Breast epithelium (tissue), 4 donors: Measurements from ENCODE around the gene PCMT1. TPM values are rescaled to one million over a fixed set of nuclear protein-coding genes. Genes with fewer than 3 reads are reported as not detected.
A peak's percentile ranks its signal among the peaks of the same experiment; 100 is the strongest.

Experiments
- DNase-seq, 2 donors: peaks; one replicate each; pipeline ENCODE4 v3.0.0-alpha.2; 2019; ENCODE audit warnings: low spot score in 2 of 2
- H3K27ac ChIP-seq, 2 donors: fragments of 200-600 bp; sonication (generic) in 1 of 2; one replicate each; pipeline ENCODE4 v1.5.1; 2016 to 2019; ENCODE audit warnings: mild to moderate bottlenecking in 1 of 2
- H3K27me3 ChIP-seq, 2 donors: fragments of 200-600 bp; sonication (generic) in 1 of 2; one replicate each; pipeline versions ENCODE4 v1.5.1 to v1.6.0; 2017 to 2019; ENCODE audit warnings: control low read depth in 1 of 2, mild to moderate bottlenecking in 1 of 2
- H3K36me3 ChIP-seq: fragments of 200-600 bp; one replicate; pipeline ENCODE4 v1.5.1; 2019
- H3K4me1 ChIP-seq, 2 donors: fragments of 200-600 bp; sonication (generic); one replicate each; pipeline ENCODE4 v1.5.1; 2016 to 2019; ENCODE audit warnings: control low read depth in 1 of 2
- H3K4me3 ChIP-seq, 3 donors: fragments of 200-600 bp; sonication (generic); 1 replicate in 2 of 3; 2 replicates in 1 of 3; pipeline ENCODE4 v1.5.1; 2016 to 2019; ENCODE audit warnings: mild to moderate bottlenecking in 3 of 3, moderate library complexity in 2 of 3
- H3K9me3 ChIP-seq, 2 donors: fragments of 200-600 bp; sonication (generic) in 1 of 2; one replicate each; pipeline ENCODE4 v1.5.1; 2016 to 2019; ENCODE audit warnings: control low read depth in 1 of 2
- CTCF ChIP-seq, 3 donors: fragments of 450-650 bp; IDR thresholded peaks; one replicate each; pipeline ENCODE4 v1.5.1; 2016 to 2017; ENCODE audit warnings: antibody characterized with exemption in 3 of 3, mild to moderate bottlenecking in 3 of 3, moderate library complexity in 3 of 3
- POLR2A ChIP-seq: fragments of 450-650 bp; IDR thresholded peaks from one replicate; pipeline ENCODE4 v1.6.1; 2016; ENCODE audit warnings: antibody characterized with exemption, mild to moderate bottlenecking, moderate library complexity
- POLR2AphosphoS5 ChIP-seq, 3 donors: sonication (generic); formaldehyde crosslinking; IDR thresholded peaks; one replicate each; pipeline ENCODE4 v1.6.1; 2017; ENCODE audit warnings: antibody characterized with exemption in 3 of 3
- intact Hi-C: fragments of 100-400 bp; cut with DNase I; formaldehyde crosslinking; loops from one replicate; pipeline ENCODE4 v1.15.1; 2023; ENCODE audit warnings: low total_unique reads
- total RNA-seq, 3 donors: library from RNA; depleted of rRNA; stranded (reverse); fragments of >200 nt; gene quantifications; one replicate each; pipeline ENCODE4 v1.1.0, GENCODE V29; 2016

Gene PCMT1
- total RNA-seq, 3 donors from 2014 or later, result 111 to 148 (median 121) TPM

DNA sequence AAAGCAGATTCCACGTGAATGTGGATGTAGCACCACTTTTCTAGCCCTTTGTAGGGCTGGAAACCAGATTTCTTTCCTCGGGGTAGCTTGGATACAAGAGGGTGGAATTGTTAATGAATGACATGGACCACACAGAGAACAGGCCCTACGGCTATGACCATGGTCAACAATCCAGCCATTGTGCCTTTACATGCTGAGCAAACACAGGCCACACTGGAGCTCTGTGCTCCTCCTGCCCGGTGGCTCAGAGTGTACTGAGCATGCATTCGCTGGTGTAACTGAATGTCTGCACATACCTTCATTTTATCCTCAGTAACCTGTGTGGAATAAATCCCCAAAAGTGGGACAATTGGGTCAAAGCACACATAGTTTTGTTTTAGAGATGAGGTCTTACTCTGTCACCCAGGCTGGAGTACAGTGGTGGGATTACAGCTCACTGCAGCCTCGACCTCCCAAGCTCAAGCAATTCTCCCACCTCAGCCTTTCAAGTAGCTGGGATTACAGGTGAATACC, 81.8 kb downstream of the PCMT1 start:
- H3K4me3 ChIP-seq, result peak overlapping the region in 2 of 3 donors; percentile 15 to 26
- no peaks in the 10 kb centered on the region for H3K4me1 ChIP-seq
- peak overlapping the region; percentile 65 to 66 for H3K27ac ChIP-seq
- intact Hi-C loops, result no loop called here
- H3K9me3 ChIP-seq, result no peaks in the 10 kb centered on the region
- DNase-seq, result peak; percentile 40 to 57
- H3K27me3 ChIP-seq, result no peaks in the 10 kb centered on the region
- H3K36me3 ChIP-seq, result no peaks in the 10 kb centered on the region
- TF ChIP-seq POLR2A (no peak), POLR2AphosphoS5 (IDR thresholded peaks at IDR 0.05) (no peak), CTCF (IDR thresholded peaks at IDR 0.05) (no peak)

DNA sequence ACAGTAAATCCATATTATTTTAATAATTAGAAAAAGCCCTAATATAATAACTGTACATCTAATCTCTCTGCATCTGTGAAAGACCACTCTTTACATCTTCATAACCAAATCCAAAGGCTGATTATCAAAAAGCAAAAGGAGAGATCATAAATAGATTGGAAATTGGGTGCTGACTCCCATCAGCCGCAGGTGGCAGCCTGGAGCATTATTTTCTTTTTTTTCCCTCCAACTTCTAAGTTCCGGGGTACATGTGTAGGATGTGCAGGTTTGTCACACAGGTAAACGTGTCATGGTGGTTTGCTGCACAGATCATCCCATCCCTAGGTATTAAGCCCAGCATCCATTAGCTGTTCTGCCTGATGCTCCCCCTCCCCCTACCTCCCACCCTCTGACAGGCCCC, 84.1 kb downstream of the PCMT1 start:
- no peaks in the 10 kb centered on the region for H3K9me3 ChIP-seq
- DNase-seq, result no peak
- intact Hi-C loops, result no loop called here
- no peaks in the 10 kb centered on the region for H3K4me1 ChIP-seq
- no peaks in the 10 kb centered on the region for H3K36me3 ChIP-seq
- no peak for TF ChIP-seq CTCF (IDR thresholded peaks at IDR 0.05)
- TF ChIP-seq POLR2A, result no peak
- TF ChIP-seq POLR2AphosphoS5 (IDR thresholded peaks at IDR 0.05), result no peak
- H3K4me3 ChIP-seq, result no peak overlapping the region
- no peak overlapping the region for H3K27ac ChIP-seq
- H3K27me3 ChIP-seq, result no peaks in the 10 kb centered on the region

GRCh38 chr6:149834513-149835481, 85.3 kb downstream of the PCMT1 start:
- Histone ChIP-seq H3K9me3 (no peaks in the 10 kb centered on the region), H3K27me3 (no peaks in the 10 kb centered on the region), H3K36me3 (no peaks in the 10 kb centered on the region), H3K4me1 (no peaks in the 10 kb centered on the region), H3K27ac (no peak overlapping the region), H3K4me3 (no peak overlapping the region)
- peak in 1 of 2 donors; percentile 46 for DNase-seq
- peak; percentile 86 to 95 (median 92) for TF ChIP-seq CTCF (IDR thresholded peaks at IDR 0.05)
- TF ChIP-seq POLR2A, result no peak
- intact Hi-C loops, result loop anchor here (5.0 kb wide), 1 partner anchor 93 kb away; no protein-coding TSS in a partner anchor

DNA sequence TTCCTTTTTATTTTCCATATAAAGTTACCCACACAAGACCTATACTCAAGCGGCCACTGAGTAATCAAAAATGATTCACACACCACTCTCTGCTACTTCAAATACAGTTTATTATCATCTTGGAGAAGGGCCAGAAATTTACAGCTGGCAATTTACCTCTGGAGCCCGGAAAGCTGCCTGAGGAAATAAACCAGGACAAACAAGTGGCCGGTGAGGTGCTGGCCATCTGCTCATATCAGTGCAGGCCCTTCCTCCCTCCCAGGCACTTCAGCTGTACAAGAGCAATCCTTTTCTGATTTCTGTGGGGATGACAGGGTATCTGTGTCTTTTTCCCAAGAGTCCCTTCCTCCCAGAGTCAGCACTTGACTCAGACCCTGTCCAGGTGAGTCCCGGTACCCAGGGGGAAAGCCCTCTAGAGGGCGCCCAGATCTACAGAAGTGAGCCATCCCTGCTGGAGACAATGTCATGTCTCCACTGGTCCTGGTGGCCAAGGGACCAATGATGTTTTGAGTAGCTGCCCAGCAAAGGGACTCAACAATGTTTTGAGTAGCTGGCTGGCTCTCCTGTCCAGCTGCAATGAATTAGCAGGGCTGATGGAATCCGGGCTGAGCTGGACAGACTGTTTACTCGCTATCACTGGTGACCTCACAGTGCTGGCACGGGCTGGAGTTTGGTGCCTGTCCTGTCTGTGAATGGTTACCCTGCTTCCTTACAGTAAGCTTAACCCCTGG, 91.0 kb downstream of the PCMT1 start:
- TF ChIP-seq POLR2A, result no peak
- peak; percentile 33 to 61 (median 48) for TF ChIP-seq CTCF (IDR thresholded peaks at IDR 0.05)
- peak; percentile 22 to 37 (median 36) for TF ChIP-seq POLR2AphosphoS5 (IDR thresholded peaks at IDR 0.05)
- DNase-seq, result peak; percentile 41 to 77
- intact Hi-C loops, result no loop called here
- Histone ChIP-seq H3K27me3 (no peaks in the 10 kb centered on the region), H3K36me3 (no peaks in the 10 kb centered on the region), H3K4me3 (no peak overlapping the region), H3K4me1 (no peaks in the 10 kb centered on the region), H3K9me3 (no peaks in the 10 kb centered on the region), H3K27ac (peak overlapping the region; percentile 41 to 64)
